ENCODE measurements around the gene FRMPD4. TPM values are rescaled to one million over a fixed set of nuclear protein-coding genes. Genes with fewer than 3 reads are reported as not detected.

Gene FRMPD4
- total and polyA plus RNA-seq, 10 of the 15 experiments (the other 5 are each of a cell fraction or from before 2014, with no cell fraction given), result not detected

DNA sequence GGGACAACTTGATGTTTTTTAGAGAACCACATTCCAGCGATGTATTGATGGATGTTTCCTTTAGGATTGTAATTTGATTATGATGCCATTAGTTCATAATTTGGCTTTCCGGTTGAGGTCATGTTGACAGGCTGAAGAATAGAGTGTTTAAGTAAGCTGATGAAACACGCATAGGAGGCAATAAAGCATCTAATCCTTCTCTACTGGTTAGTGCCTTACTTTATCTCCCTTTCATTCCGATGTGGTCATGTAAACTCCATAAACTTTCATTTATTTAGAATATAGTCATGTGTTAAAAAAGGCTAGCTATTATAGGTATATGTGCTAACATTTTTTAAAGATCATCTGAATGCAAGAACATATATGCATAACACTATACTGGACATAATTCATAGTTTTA lies 15.0 kb downstream of the FRMPD4 start:
- no peaks in the 10 kb centered on the region for H3K4me1 ChIP-seq (ENCODE audit: control insufficient read depth, insufficient read depth, low read length)
- DNase-seq (ENCODE audit: low read depth, low spot score) (no peak), ATAC-seq (no peak), FAIRE-seq (no peak)
- H3K79me2 ChIP-seq (ENCODE audit: control insufficient read depth, insufficient read depth, low read length), result no peaks in the 10 kb centered on the region
- ChIA-PET RAD21 (ENCODE audit: unreplicated experiment) (no interaction called here), POLR2A (no interaction called here), CTCF (no interaction called here), SMC1A (ENCODE audit: uncharacterized antibody, unreplicated experiment) (interaction anchor here (0.6 kb wide), 1 partner anchor 30 kb away, joined by 3 read pairs; no protein-coding TSS in a partner anchor)
- TF ChIP-seq RB1 (IDR thresholded peaks at IDR 0.05; ENCODE audit: borderline replicate concordance), result no peak
- no peak for TF ChIP-seq CREM (IDR thresholded peaks at IDR 0.05; ENCODE audit: low read depth)
- TF ChIP-seq, protein P1, sequence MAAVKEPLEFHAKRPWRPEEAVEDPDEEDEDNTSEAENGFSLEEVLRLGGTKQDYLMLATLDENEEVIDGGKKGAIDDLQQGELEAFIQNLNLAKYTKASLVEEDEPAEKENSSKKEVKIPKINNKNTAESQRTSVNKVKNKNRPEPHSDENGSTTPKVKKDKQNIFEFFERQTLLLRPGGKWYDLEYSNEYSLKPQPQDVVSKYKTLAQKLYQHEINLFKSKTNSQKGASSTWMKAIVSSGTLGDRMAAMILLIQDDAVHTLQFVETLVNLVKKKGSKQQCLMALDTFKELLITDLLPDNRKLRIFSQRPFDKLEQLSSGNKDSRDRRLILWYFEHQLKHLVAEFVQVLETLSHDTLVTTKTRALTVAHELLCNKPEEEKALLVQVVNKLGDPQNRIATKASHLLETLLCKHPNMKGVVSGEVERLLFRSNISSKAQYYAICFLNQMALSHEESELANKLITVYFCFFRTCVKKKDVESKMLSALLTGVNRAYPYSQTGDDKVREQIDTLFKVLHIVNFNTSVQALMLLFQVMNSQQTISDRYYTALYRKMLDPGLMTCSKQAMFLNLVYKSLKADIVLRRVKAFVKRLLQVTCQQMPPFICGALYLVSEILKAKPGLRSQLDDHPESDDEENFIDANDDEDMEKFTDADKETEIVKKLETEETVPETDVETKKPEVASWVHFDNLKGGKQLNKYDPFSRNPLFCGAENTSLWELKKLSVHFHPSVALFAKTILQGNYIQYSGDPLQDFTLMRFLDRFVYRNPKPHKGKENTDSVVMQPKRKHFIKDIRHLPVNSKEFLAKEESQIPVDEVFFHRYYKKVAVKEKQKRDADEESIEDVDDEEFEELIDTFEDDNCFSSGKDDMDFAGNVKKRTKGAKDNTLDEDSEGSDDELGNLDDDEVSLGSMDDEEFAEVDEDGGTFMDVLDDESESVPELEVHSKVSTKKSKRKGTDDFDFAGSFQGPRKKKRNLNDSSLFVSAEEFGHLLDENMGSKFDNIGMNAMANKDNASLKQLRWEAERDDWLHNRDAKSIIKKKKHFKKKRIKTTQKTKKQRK (IDR thresholded peaks at IDR 0.05; ENCODE audit: low read depth, low read length), result no peak
- TF ChIP-seq, protein P2, sequence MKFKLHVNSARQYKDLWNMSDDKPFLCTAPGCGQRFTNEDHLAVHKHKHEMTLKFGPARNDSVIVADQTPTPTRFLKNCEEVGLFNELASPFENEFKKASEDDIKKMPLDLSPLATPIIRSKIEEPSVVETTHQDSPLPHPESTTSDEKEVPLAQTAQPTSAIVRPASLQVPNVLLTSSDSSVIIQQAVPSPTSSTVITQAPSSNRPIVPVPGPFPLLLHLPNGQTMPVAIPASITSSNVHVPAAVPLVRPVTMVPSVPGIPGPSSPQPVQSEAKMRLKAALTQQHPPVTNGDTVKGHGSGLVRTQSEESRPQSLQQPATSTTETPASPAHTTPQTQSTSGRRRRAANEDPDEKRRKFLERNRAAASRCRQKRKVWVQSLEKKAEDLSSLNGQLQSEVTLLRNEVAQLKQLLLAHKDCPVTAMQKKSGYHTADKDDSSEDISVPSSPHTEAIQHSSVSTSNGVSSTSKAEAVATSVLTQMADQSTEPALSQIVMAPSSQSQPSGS (IDR thresholded peaks at IDR 0.05; ENCODE audit: low read length), result no peak
- TF ChIP-seq TBL1XR1 (IDR thresholded peaks at IDR 0.05; ENCODE audit: low read depth, low read length), result no peak
- TF ChIP-seq ASH2L (IDR thresholded peaks at IDR 0.05; ENCODE audit: borderline replicate concordance, low read depth), result no peak
- no peak for TF ChIP-seq BACH1 (IDR thresholded peaks at IDR 0.05; ENCODE audit: borderline replicate concordance)
- TF ChIP-seq ZNF207 (IDR thresholded peaks at IDR 0.05; ENCODE audit: borderline replicate concordance), result no peak
- TF ChIP-seq ZNF622 (IDR thresholded peaks at IDR 0.05), result no peak
- no peak for TF ChIP-seq POU2F2 (IDR thresholded peaks at IDR 0.05; ENCODE audit: borderline replicate concordance, low read depth, low read length)
- no peak for TF ChIP-seq SUZ12 (IDR thresholded peaks at IDR 0.05; ENCODE audit: unreplicated experiment)
- no peak for TF ChIP-seq PAX5 (IDR thresholded peaks at IDR 0.05; ENCODE audit: borderline replicate concordance, low read depth, low read length)
- TF ChIP-seq SMAD5 (IDR thresholded peaks at IDR 0.05; ENCODE audit: low read depth), result no peak
- H3K4me3 ChIP-seq, result no peak overlapping the region
- BruUV-seq (replicated peaks), result no TSS peak
- 39% methylated on average over 4 of the region's 4 CpGs for WGBS (ENCODE audit: insufficient coverage, insufficient replicate concordance, low lambda C conversion rate, missing lambda C conversion rate)
- H3K27me3 ChIP-seq (replicated peaks in 1 of 2; ENCODE audit: control insufficient read depth in 2 of 2, insufficient read depth in 2 of 2, low read length in 1 of 2), result no peaks in the 10 kb centered on the region
- no peak overlapping the region for H2AFZ ChIP-seq (ENCODE audit: control insufficient read depth, low read depth, low read length)
- no peak overlapping the region for H3K27ac ChIP-seq (ENCODE audit: control insufficient read depth, insufficient read depth)
- H4K20me1 ChIP-seq (ENCODE audit: control insufficient read depth, insufficient read depth), result no peaks in the 10 kb centered on the region
- H3K9ac ChIP-seq (ENCODE audit: control insufficient read depth, insufficient read depth, low read length), result no peak overlapping the region
- intact Hi-C loops (cut with micrococcal nuclease; ENCODE audit: unreplicated experiment) (no loop called here), in situ Hi-C loops (cut with MboI) (no loop called here)
- H3K4me2 ChIP-seq (ENCODE audit: control insufficient read depth, insufficient read depth), result no peak overlapping the region
- H3K36me3 ChIP-seq (ENCODE audit: control insufficient read depth in 2 of 2, insufficient read depth in 2 of 2, low read length in 1 of 2), result no peaks in the 10 kb centered on the region
- H3K9me3 ChIP-seq (replicated peaks; ENCODE audit: control insufficient read depth, insufficient read depth, low read length), result no peaks in the 10 kb centered on the region

Measured in GM12878 (cell line).